Esophagus squamous epithelium (tissue), 5 donors: ENCODE data around the gene DGKD. TPM values are rescaled to one million over a fixed set of nuclear protein-coding genes. Genes with fewer than 3 reads are reported as not detected.

Experiments used
- DNase-seq: peaks from one replicate; lab custom pipeline; 2025; lab: John Stamatoyannopoulos, UW
- H3K27ac ChIP-seq, 4 donors: fragments of 200-600 bp; sonication (generic); one replicate each; pipeline ENCODE4 v1.5.1; 2016 to 2019; ENCODE audit warnings: mild to moderate bottlenecking in 1 of 4
- H3K27me3 ChIP-seq, 4 donors: fragments of 200-600 bp; sonication (generic); 1 replicate in 3 of 4; 2 replicates in 1 of 4; pipeline versions ENCODE4 v1.5.1 to v1.6.0; 2017 to 2021; ENCODE audit warnings: antibody characterized with exemption in 1 of 4
- H3K36me3 ChIP-seq, 3 donors: fragments of 200-600 bp; sonication (generic); one replicate each; pipeline ENCODE4 v1.5.1; 2016 to 2019
- H3K4me1 ChIP-seq, 3 donors: fragments of 200-600 bp; sonication (generic); one replicate each; pipeline ENCODE4 v1.5.1; 2017 to 2019
- H3K4me3 ChIP-seq, 4 donors: fragments of 200-600 bp; sonication (generic); 1 replicate in 3 of 4; 2 replicates in 1 of 4; pipeline ENCODE4 v1.5.1; 2016 to 2019; ENCODE audit warnings: mild to moderate bottlenecking in 2 of 4, moderate library complexity in 1 of 4
- H3K9me3 ChIP-seq, 3 donors: fragments of 200-600 bp; sonication (generic); one replicate each; pipeline ENCODE4 v1.5.1; 2016 to 2019
- POLR2A ChIP-seq, 4 donors: fragments of 450-650 bp; IDR thresholded peaks; one replicate each; pipeline ENCODE4 v1.6.1; 2017; ENCODE audit warnings: antibody characterized with exemption in 4 of 4, mild to moderate bottlenecking in 4 of 4, moderate library complexity in 3 of 4
- WGBS, 2 donors: methylation state at CpG; one replicate each; pipeline ENCODE4 v1.1.5; 2018; 5-methylcytosine and 5-hydroxymethylcytosine counted together
- intact Hi-C: fragments of 100-400 bp; cut with DNase I; formaldehyde crosslinking; loops from one replicate; pipeline ENCODE4 v1.15.0; 2022
- total RNA-seq, 4 donors: library from RNA; depleted of rRNA; stranded (reverse); fragments of >200 nt; gene quantifications; one replicate each; pipeline ENCODE4 v1.1.0, GENCODE V29; 2016
- TF ChIP-seq, protein P1 (sequence below), 6 experiments: fragments of 450-650 bp in 4 of 6; fragments of 200-600 bp in 2 of 6; sonication (generic) in 2 of 6; IDR thresholded peaks; one replicate each; pipeline ENCODE4 v1.5.1; 2016 to 2019; ENCODE audit warnings: antibody characterized with exemption in 6 of 6, mild to moderate bottlenecking in 4 of 6, moderate library complexity in 4 of 6
- donor health status: DM: yes; HTN: yes; CAD: no.

DGKD gene
- total RNA-seq, 4 donors from 2014 or later, result 2.3 to 10.9 (median 4.2) TPM

DNA sequence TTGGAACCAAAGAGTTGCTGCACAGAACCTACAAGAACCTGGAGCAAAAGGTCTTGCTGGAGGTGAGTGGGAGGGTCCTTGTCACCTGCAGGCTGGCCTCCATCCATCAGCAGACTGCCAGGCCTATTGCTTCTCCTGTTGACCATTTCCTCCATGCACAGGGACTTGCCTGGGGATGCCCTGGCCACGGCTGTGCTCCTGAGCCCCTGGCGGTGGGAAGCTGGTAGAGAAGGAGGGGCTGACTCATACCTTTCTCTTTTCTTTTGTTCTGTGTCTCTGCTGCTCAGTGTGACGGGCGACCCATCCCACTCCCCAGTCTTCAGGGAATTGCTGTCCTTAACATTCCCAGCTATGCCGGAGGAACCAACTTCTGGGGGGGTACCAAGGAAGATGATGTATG, 102.6 kb downstream of the DGKD start:
- H3K4me3 ChIP-seq, result no peak overlapping the region
- 79 to 89% methylated on average over 3 to 4 of the region's 5 CpGs for WGBS, 2 donors
- no peaks in the 10 kb centered on the region for H3K4me1 ChIP-seq
- intact Hi-C loops, result no loop called here
- no peak overlapping the region for H3K27ac ChIP-seq
- no peaks in the 10 kb centered on the region for H3K27me3 ChIP-seq
- peaks cover 4 to 96% (median 17%) of the 10 kb centered on the region in 3 donors for H3K36me3 ChIP-seq
- H3K9me3 ChIP-seq, result no peaks in the 10 kb centered on the region
- no peak for DNase-seq
- TF ChIP-seq POLR2A (IDR thresholded peaks at IDR 0.05), result no peak
- TF ChIP-seq, protein P1, sequence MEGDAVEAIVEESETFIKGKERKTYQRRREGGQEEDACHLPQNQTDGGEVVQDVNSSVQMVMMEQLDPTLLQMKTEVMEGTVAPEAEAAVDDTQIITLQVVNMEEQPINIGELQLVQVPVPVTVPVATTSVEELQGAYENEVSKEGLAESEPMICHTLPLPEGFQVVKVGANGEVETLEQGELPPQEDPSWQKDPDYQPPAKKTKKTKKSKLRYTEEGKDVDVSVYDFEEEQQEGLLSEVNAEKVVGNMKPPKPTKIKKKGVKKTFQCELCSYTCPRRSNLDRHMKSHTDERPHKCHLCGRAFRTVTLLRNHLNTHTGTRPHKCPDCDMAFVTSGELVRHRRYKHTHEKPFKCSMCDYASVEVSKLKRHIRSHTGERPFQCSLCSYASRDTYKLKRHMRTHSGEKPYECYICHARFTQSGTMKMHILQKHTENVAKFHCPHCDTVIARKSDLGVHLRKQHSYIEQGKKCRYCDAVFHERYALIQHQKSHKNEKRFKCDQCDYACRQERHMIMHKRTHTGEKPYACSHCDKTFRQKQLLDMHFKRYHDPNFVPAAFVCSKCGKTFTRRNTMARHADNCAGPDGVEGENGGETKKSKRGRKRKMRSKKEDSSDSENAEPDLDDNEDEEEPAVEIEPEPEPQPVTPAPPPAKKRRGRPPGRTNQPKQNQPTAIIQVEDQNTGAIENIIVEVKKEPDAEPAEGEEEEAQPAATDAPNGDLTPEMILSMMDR (IDR thresholded peaks at IDR 0.05), result no peak

DNA sequence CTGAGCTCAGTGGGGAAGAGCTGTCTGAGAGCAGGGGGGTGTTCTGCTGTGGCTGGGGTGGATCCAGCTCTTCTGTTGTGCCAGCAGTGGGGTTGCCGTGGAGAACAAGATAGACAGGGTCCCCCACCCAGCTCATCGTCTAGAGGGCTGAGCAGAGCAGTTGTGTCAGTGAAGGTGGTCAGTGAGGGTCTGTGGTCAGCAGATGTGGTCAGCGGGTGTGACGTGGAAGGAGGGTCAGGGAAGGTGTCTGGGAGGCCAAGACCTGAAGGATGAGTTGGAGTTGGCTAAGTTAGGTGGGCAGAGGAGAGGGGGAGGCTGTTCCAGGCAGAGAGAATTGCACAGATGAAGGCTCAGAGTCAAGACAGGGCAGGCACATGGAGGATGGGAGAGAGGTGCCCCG, 103.1 kb downstream of the DGKD start:
- Histone ChIP-seq H3K27me3 (no peaks in the 10 kb centered on the region), H3K9me3 (no peaks in the 10 kb centered on the region), H3K27ac (no peak overlapping the region), H3K4me3 (no peak overlapping the region), H3K4me1 (no peaks in the 10 kb centered on the region), H3K36me3 (peaks cover 8 to 96% (median 15%) of the 10 kb centered on the region in 3 donors)
- TF ChIP-seq POLR2A (IDR thresholded peaks at IDR 0.05), result no peak
- TF ChIP-seq, protein P1 (IDR thresholded peaks at IDR 0.05), result no peak
- intact Hi-C loops, result no loop called here
- 90 to 94% methylated on average over 4 to 5 of the region's 5 CpGs for WGBS, 2 donors
- DNase-seq, result no peak

GRCh38 chr2:233458031-233458610, 103.8 kb downstream of the DGKD start:
- DNase-seq, result no peak
- H3K36me3 ChIP-seq, result peaks cover 13 to 96% (median 19%) of the 10 kb centered on the region in 3 donors
- no peak overlapping the region for H3K4me3 ChIP-seq
- no peaks in the 10 kb centered on the region for H3K4me1 ChIP-seq
- intact Hi-C loops, result no loop called here
- no peak for TF ChIP-seq POLR2A (IDR thresholded peaks at IDR 0.05)
- TF ChIP-seq, protein P1 (IDR thresholded peaks at IDR 0.05), result no peak
- no peaks in the 10 kb centered on the region for H3K9me3 ChIP-seq
- no peak overlapping the region for H3K27ac ChIP-seq
- no peaks in the 10 kb centered on the region for H3K27me3 ChIP-seq
- WGBS, 2 donors, result 90 to 93% methylated on average over 7 to 11 of the region's 20 CpGs

- no peak overlapping the region for H3K27ac ChIP-seq
- H3K4me3 ChIP-seq, result no peak overlapping the region
- peaks cover 13 to 96% (median 19%) of the 10 kb centered on the region in 3 donors for H3K36me3 ChIP-seq
- intact Hi-C loops, result no loop called here
- no peaks in the 10 kb centered on the region for H3K9me3 ChIP-seq
- DNase-seq, result no peak
- no peaks in the 10 kb centered on the region for H3K4me1 ChIP-seq
- no peaks in the 10 kb centered on the region for H3K27me3 ChIP-seq
- no peak for TF ChIP-seq POLR2A (IDR thresholded peaks at IDR 0.05)
- 89 to 92% methylated on average over 2 to 5 of the region's 8 CpGs for WGBS, 2 donors
Measured at GRCh38 chr2:233458826-233459225, 104.5 kb downstream of the DGKD start.

- 95% methylated on average over 6 of the region's 10 CpGs; no CpG with 5 or more reads in 1 of the 2 donors for WGBS, 2 donors
- TF ChIP-seq, protein P1 (IDR thresholded peaks at IDR 0.05), result no peak
- no peak for TF ChIP-seq POLR2A (IDR thresholded peaks at IDR 0.05)
- Histone ChIP-seq H3K4me3 (no peak overlapping the region), H3K4me1 (peaks cover 0 to under 1% (median 0%) of the 10 kb centered on the region in 3 donors), H3K27ac (no peak overlapping the region), H3K27me3 (no peaks in the 10 kb centered on the region), H3K9me3 (no peaks in the 10 kb centered on the region), H3K36me3 (peaks cover 13 to 96% (median 19%) of the 10 kb centered on the region in 3 donors)
- DNase-seq, result no peak
- intact Hi-C loops, result no loop called here
Measured at GRCh38 chr2:233459426-233459825, 105.1 kb downstream of the DGKD start.
